ENCODE measurements around the gene SRSF10.

Gene SRSF10

DNA sequence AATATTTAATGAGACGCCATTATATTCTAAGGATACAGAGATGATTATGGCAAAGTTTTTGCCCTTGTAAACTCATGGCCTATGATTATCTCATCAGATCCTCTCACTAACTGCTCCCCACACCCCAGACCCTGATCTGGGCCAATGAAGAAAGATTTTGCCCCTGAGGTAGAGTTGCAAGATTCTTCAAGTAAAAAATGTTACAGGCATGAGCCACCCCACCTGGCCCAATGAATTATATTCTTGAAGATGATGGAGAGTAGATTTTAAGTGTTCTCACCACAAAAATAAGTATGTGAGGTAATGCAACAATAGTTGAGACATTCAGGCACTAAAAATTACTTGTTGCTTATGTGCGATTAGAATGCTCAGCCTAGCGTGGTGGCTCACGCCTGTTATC is 65.2 kb downstream of the SRSF10 start:
- in situ Hi-C loops (cut with MboI; ENCODE audit: low pct_unique_long_range_greater_than_20kb, low sequenced_read_pairs, unreplicated experiment): loop anchor here (5.0 kb wide), 1 partner anchor 108 kb away; no protein-coding TSS in a partner anchor
- DNase-seq (ENCODE audit: low spot score): no peak
- no peak for TF ChIP-seq CTCF (IDR thresholded peaks at IDR 0.05; ENCODE audit: extremely low read depth, insufficient read depth, missing control alignments)
